Keratinocyte (primary cell): ENCODE data around the gene TMEM132A. TPM values are rescaled to one million over a fixed set of nuclear protein-coding genes. Genes with fewer than 3 reads are reported as not detected.

Experiments
- DNase-seq: peaks from one replicate; pipeline ENCODE4 v3.0.0-alpha.2; 2011; ENCODE audit warnings: low read depth, missing footprints, low spot score
- FAIRE-seq: peaks from 2 replicates; lab custom pipeline; 2011; peaks lifted over from hg19 to GRCh38; lab: Jason Lieb, UNC
- H2AFZ ChIP-seq: 2 replicates; pipeline ENCODE4 v1.6.0; 2012; ENCODE audit warnings: low read length, control low read depth, inconsistent platforms; ENCODE audit not compliant: control insufficient read depth
- H3K27ac ChIP-seq: 2 replicates; pipeline ENCODE4 v1.5.1; 2011; ENCODE audit warnings: low read length; ENCODE audit not compliant: control insufficient read depth, insufficient read depth
- H3K27me3 ChIP-seq: 3 replicates; pipeline ENCODE4 v1.6.0; 2011; ENCODE audit warnings: low read length; ENCODE audit not compliant: control insufficient read depth, insufficient read depth; ENCODE audit errors: extremely low read depth
- H3K36me3 ChIP-seq, 2 experiments: 2 replicates in 1 of 2; 3 replicates in 1 of 2; pipeline ENCODE4 v1.5.1; 2011; ENCODE audit warnings: low read length in 2 of 2, mild to moderate bottlenecking in 1 of 2; ENCODE audit not compliant: control insufficient read depth in 2 of 2, insufficient read depth in 2 of 2; ENCODE audit errors: extremely low read depth in 1 of 2
- H3K4me1 ChIP-seq: 3 replicates; pipeline ENCODE4 v1.5.1; 2011; ENCODE audit warnings: low read length; ENCODE audit not compliant: control insufficient read depth, insufficient read depth; ENCODE audit errors: extremely low read depth
- H3K4me2 ChIP-seq: 3 replicates; pipeline ENCODE4 v1.6.0; 2011; ENCODE audit warnings: low read depth, low read length; ENCODE audit not compliant: control insufficient read depth, insufficient read depth; ENCODE audit errors: extremely low read depth
- H3K4me3 ChIP-seq, 3 experiments: fragments of 200-600 bp in 1 of 3; sonication (generic) in 1 of 3; 2 replicates in 2 of 3; 3 replicates in 1 of 3; pipeline ENCODE4 v1.5.1; 2011 to 2016; ENCODE audit warnings: low read length in 3 of 3, mild to moderate bottlenecking in 3 of 3, control low read depth in 2 of 3, inconsistent platforms in 1 of 3, low read depth in 1 of 3, mixed read lengths in 1 of 3, mixed run types in 1 of 3, moderate library complexity in 1 of 3; ENCODE audit not compliant: control insufficient read depth in 2 of 3, insufficient read depth in 2 of 3; ENCODE audit errors: extremely low read depth in 1 of 3
- H3K79me2 ChIP-seq: 2 replicates; pipeline ENCODE4 v1.6.0; 2012; ENCODE audit warnings: low read length; ENCODE audit not compliant: control insufficient read depth, insufficient read depth
- H3K9ac ChIP-seq: 3 replicates; pipeline ENCODE4 v1.6.0; 2011; ENCODE audit warnings: low read length; ENCODE audit not compliant: control insufficient read depth, insufficient read depth; ENCODE audit errors: extremely low read depth
- H3K9me1 ChIP-seq: 3 replicates; pipeline ENCODE4 v1.6.0; 2011; ENCODE audit warnings: low read length; ENCODE audit not compliant: control insufficient read depth, insufficient read depth; ENCODE audit errors: extremely low read depth
- H3K9me3 ChIP-seq: 2 replicates; pipeline ENCODE4 v1.5.1; 2012; ENCODE audit warnings: low read depth, low read length; ENCODE audit not compliant: control insufficient read depth
- H4K20me1 ChIP-seq: 3 replicates; pipeline ENCODE4 v1.6.0; 2011; ENCODE audit warnings: low read length; ENCODE audit not compliant: control insufficient read depth, insufficient read depth; ENCODE audit errors: extremely low read depth
- CTCF ChIP-seq, 3 experiments: IDR thresholded peaks in 1 of 3; conservative IDR thresholded peaks in 1 of 3; optimal IDR thresholded peaks in 1 of 3; 2 replicates in 2 of 3; 3 replicates in 1 of 3; pipeline versions ENCODE3 to v1.5.1; 2011; ENCODE audit warnings: low read length in 3 of 3, mild to moderate bottlenecking in 3 of 3, moderate library complexity in 2 of 3, control low read depth in 1 of 3, inconsistent platforms in 1 of 3; ENCODE audit not compliant: insufficient read depth in 2 of 3; ENCODE audit errors: extremely low read depth in 1 of 3
- EZH2 ChIP-seq: IDR thresholded peaks from one replicate; pipeline ENCODE4 v1.6.1; 2012; ENCODE audit warnings: inconsistent platforms, mild to moderate bottlenecking, low read length, moderate library complexity
- dilution Hi-C: fragments of 300-500 bp; cut with MboI; formaldehyde crosslinking; loops from one replicate; pipeline ENCODE4 v1.7.0; 2020; ENCODE audit warnings: low sequenced_read_pairs; ENCODE audit not compliant: extremely low pct_ligation_motif_present
- polyA plus RNA-seq, 5 experiments: library from polyadenylated mRNA; depleted of rRNA in 3 of 5; stranded (reverse) in 3 of 5; stranded (forward) in 1 of 5; unstranded in 1 of 5; fragments of >200 nt; gene quantifications; 1 replicate in 1 of 5; 2 replicates in 3 of 5; 3 replicates in 1 of 5; pipeline versions ENCODE4 v1.2.1 to v1.2.3, GENCODE V29; 2011 to 2012; ENCODE audit warnings: missing spikeins in 2 of 5, low read depth in 1 of 5, low replicate concordance in 1 of 5

TMEM132A gene
- polyA plus RNA-seq, 1 donor (not counting 4 experiments of a cell fraction or from before 2014, with no cell fraction given): 16.6 TPM

GRCh38 chr11:60912851-60913528, 11.3 kb upstream of the TMEM132A start:
- Histone ChIP-seq H3K27me3 (no peaks in the 10 kb centered on the region), H3K4me3 (no peak overlapping the region), H3K4me1 (peaks cover 34% of the 10 kb centered on the region), H3K9ac (peak overlapping the region; percentile 77), H3K79me2 (peaks cover 22% of the 10 kb centered on the region), H2AFZ (peak overlapping the region; percentile 83), H3K36me3 (no peaks in the 10 kb centered on the region), H3K9me1 (peaks cover 2% of the 10 kb centered on the region), H4K20me1 (no peaks in the 10 kb centered on the region), H3K4me2 (peak overlapping the region; percentile 71), H3K27ac (no peak overlapping the region), H3K9me3 (no peaks in the 10 kb centered on the region)
- no peak for FAIRE-seq
- dilution Hi-C loops: no loop called here
- no peak for TF ChIP-seq CTCF (optimal IDR thresholded peaks at IDR 0.05 in 1 of 3, IDR thresholded peaks at IDR 0.05 in 1 of 3, conservative IDR thresholded peaks at IDR 0.05 in 1 of 3; ENCODE audit: extremely low read depth in 1 of 3, insufficient read depth in 2 of 3, low read length in 3 of 3)
- TF ChIP-seq EZH2: no peak
- no peak for DNase-seq

GRCh38 chr11:60913793-60914632, 10.2 kb upstream of the TMEM132A start, which contains the start of gene TMEM109:
TSS of gene TMEM109 (plus strand) at chr11:60914158. CDS start at chr11:60919694, 5,536 bp downstream.
- Histone ChIP-seq H3K79me2 (peaks cover 30% of the 10 kb centered on the region), H4K20me1 (no peaks in the 10 kb centered on the region), H3K4me3 (peak within 1 kb of the TSS; percentile 65 to 85 (median 75)), H3K4me2 (peak within 1 kb of the TSS; percentile 71), H3K27me3 (no peaks in the 10 kb centered on the region), H3K27ac (peak within 1 kb of the TSS; percentile 81), H3K9ac (peak within 1 kb of the TSS; percentile 77), H3K9me1 (peaks cover 2% of the 10 kb centered on the region), H2AFZ (peak within 1 kb of the TSS; percentile 83), H3K36me3 (no peaks in the 10 kb centered on the region), H3K4me1 (peaks cover 45% of the 10 kb centered on the region), H3K9me3 (no peaks in the 10 kb centered on the region)
- no peak for DNase-seq
- FAIRE-seq: peak; percentile 62
- dilution Hi-C loops: no loop called here
- TF ChIP-seq CTCF (optimal IDR thresholded peaks at IDR 0.05 in 1 of 3, IDR thresholded peaks at IDR 0.05 in 1 of 3, conservative IDR thresholded peaks at IDR 0.05 in 1 of 3; ENCODE audit: extremely low read depth in 1 of 3, insufficient read depth in 2 of 3, low read length in 3 of 3): no peak
- TF ChIP-seq EZH2: no peak
